Left ventricle myocardium inferior (tissue), 1 donor: Measurements from ENCODE around the gene UBR3. TPM values are rescaled to one million over a fixed set of nuclear protein-coding genes. Genes with fewer than 3 reads are reported as not detected.
"Not testable (repeated sequence)": the region's sequence is repeated elsewhere in the genome, so short reads cannot be mapped to it uniquely, and the experiment has no call there.

Experiments used
- DNase-seq: peaks from one replicate; pipeline ENCODE4 v3.0.0-alpha.2; 2020
- H3K27ac ChIP-seq: fragments of 200-600 bp; replicated peaks from 2 replicates; pipeline ENCODE4 v1.8.0; 2021
- H3K27me3 ChIP-seq: fragments of 200-600 bp; 2 replicates; pipeline ENCODE4 v1.8.0; 2021; ENCODE audit warnings: low read depth
- H3K36me3 ChIP-seq: fragments of 200-600 bp; 2 replicates; pipeline ENCODE4 v1.8.0; 2021
- H3K4me1 ChIP-seq: fragments of 200-600 bp; 2 replicates; pipeline ENCODE4 v1.8.0; 2021
- H3K4me3 ChIP-seq: fragments of 200-600 bp; 2 replicates; pipeline ENCODE4 v1.8.0; 2021; ENCODE audit warnings: mild to moderate bottlenecking, moderate library complexity
- H3K9me3 ChIP-seq: fragments of 200-600 bp; replicated peaks from 2 replicates; pipeline ENCODE4 v1.8.0; 2021
- intact Hi-C: fragments of 100-400 bp; cut with micrococcal nuclease; formaldehyde crosslinking; loops from one replicate; pipeline ENCODE4 v1.11.0; 2022
- total RNA-seq: library from RNA; stranded (reverse); fragmentation: NEBNext Ultra II Directional; extraction: Animal tissue kit (Norgen Biotek cat#: 25700); gene quantifications from one replicate; pipeline ENCODE4 v1.2.1, GENCODE V29; 2021
- TF ChIP-seq, protein P1 (sequence below): fragments of 200-600 bp; IDR thresholded peaks from 2 replicates; pipeline ENCODE4 v1.8.0; 2021; ENCODE audit warnings: antibody characterized with exemption, mild to moderate bottlenecking, borderline replicate concordance
- donor health status: DM: no; HTN: yes; CAD: no; lungs with severe emphysema.

UBR3 gene
- total RNA-seq, 1 donor from 2014 or later: 99.5 TPM

DNA sequence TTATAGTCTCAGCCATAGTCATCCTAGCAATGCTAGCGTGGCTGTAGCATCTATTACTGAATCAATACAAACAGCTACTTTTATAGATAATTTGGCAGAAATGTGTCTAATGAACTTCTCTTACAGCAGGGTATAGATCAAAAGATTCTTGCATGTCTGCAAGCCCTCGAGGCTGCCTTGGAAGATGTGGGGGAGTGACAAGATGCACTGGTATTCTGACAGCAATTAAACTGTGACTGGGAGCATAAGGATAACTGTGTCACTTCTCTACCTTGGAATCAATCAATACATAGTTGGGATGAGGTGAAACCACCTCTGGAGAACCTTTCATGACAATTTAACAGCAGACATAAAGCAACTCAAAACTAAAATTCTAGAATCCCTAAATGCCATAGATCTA lies 291.4 kb downstream of the UBR3 start:
- intact Hi-C loops: no loop called here
- Histone ChIP-seq H3K27ac (no peak overlapping the region), H3K36me3 (no peaks in the 10 kb centered on the region), H3K4me1 (no peaks in the 10 kb centered on the region), H3K9me3 (peaks cover 12% of the 10 kb centered on the region), H3K27me3 (no peaks in the 10 kb centered on the region), H3K4me3 (no peak overlapping the region)
- TF ChIP-seq, protein P1, sequence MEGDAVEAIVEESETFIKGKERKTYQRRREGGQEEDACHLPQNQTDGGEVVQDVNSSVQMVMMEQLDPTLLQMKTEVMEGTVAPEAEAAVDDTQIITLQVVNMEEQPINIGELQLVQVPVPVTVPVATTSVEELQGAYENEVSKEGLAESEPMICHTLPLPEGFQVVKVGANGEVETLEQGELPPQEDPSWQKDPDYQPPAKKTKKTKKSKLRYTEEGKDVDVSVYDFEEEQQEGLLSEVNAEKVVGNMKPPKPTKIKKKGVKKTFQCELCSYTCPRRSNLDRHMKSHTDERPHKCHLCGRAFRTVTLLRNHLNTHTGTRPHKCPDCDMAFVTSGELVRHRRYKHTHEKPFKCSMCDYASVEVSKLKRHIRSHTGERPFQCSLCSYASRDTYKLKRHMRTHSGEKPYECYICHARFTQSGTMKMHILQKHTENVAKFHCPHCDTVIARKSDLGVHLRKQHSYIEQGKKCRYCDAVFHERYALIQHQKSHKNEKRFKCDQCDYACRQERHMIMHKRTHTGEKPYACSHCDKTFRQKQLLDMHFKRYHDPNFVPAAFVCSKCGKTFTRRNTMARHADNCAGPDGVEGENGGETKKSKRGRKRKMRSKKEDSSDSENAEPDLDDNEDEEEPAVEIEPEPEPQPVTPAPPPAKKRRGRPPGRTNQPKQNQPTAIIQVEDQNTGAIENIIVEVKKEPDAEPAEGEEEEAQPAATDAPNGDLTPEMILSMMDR: no peak
- DNase-seq: no peak

DNA sequence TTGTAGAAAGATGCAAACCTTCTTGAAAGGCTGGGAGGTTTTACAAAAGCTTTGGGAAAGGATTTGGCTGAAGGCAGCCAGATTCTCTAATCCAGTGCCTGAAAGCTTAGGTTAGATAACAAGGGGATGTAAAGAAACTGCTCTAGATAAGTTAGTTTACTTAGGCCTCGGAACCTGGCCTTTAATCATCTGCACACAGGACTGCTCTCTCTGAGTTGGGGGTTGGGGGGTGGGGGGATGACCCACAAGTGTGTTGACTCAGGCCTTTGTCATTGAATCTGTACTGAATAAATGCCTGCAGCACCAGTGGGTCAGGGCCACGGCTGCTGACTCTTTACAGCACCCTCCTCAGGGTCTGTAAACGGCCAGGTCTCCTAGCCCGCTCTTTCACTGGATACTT lies 292.1 kb downstream of the UBR3 start:
- H3K4me1 ChIP-seq, DNase-seq, intact Hi-C loops, H3K27ac ChIP-seq, H3K36me3 ChIP-seq, H3K27me3 ChIP-seq, H3K4me3 ChIP-seq: not testable (repeated sequence)
- peaks cover 12% of the 10 kb centered on the region for H3K9me3 ChIP-seq

DNA sequence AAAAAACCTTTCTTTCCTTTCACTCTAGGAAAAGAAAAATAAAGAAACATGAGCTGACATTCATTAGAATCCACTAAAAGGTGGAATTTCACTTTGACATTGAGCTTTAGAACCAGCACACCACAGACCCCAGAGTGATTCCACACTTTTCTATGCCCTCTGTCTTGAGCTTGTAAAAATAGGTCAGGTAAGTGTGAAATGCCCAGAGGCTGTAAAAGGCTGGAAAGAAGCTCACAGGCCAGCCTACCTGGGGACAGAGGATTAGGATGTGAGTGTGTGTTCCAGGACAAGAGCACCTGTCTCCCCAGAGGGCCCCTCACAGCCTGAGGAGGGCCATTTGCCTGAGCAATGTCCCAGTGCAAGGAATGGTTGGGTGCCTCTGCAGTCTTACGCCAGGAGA lies 294.4 kb downstream of the UBR3 start:
- no peaks in the 10 kb centered on the region for H3K4me1 ChIP-seq
- intact Hi-C loops: no loop called here
- no peaks in the 10 kb centered on the region for H3K9me3 ChIP-seq
- no peak overlapping the region for H3K4me3 ChIP-seq
- no peak overlapping the region for H3K27ac ChIP-seq
- H3K27me3 ChIP-seq: peaks cover 5% of the 10 kb centered on the region
- TF ChIP-seq, protein P1: no peak
- H3K36me3 ChIP-seq: no peaks in the 10 kb centered on the region
- DNase-seq: no peak

DNA sequence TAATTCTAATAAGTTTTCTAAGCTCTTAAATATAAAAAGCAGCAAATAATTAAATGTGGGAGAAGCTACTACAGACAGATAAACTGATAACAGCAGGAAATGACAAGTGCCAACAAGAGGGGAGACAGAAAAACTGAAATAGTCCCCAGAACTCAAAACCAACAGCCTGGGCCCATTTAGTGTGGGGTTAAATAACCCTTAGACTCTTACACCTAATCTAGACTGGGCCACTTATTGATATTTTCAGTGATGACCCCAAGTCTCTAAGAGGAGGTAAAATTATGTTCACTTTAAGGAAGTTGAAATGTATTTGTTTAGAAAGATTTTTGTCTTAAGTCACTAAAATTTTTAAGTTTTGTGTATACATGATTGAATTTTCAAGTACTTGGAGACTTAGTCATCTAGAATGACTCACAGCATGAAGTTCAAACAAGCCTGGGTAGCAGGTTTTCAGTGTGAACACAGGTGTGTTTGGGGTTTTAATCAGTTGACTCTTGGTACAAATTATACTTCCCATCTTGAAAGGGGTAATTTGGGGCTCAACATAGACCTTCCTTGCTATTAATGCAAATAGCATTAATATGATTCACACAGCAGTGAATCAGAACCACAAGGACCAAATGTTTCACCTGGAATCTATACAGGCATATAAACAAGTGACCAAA lies 295.8 kb downstream of the UBR3 start:
- intact Hi-C loops: no loop called here
- Histone ChIP-seq H3K4me1 (no peaks in the 10 kb centered on the region), H3K4me3 (no peak overlapping the region), H3K27me3 (peaks cover 7% of the 10 kb centered on the region), H3K9me3 (no peaks in the 10 kb centered on the region), H3K36me3 (no peaks in the 10 kb centered on the region), H3K27ac (no peak overlapping the region)
- TF ChIP-seq, protein P1: no peak
- no peak for DNase-seq

DNA sequence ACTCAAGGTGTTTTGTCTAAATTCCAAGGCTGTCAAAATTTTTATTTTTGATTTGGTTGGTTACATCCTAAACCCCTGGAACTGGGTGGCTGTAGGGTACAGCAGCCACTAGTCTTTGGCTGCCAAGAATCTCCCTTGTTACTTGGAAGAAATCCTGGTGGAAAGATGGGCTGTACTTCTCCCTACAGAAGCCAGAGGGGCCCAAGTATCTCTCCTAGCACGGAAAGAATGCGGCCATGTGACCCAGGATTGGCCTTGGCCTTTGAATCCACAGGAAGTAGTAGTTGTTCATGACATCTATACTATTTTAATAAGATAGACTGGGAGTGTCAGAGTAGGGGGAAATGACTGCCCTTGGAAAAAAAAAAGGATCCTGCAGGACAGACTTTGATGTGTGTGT lies 296.3 kb downstream of the UBR3 start:
- DNase-seq: no peak
- Histone ChIP-seq H3K27ac (no peak overlapping the region), H3K4me1 (no peaks in the 10 kb centered on the region), H3K9me3 (no peaks in the 10 kb centered on the region), H3K27me3 (peaks cover 7% of the 10 kb centered on the region), H3K36me3 (no peaks in the 10 kb centered on the region), H3K4me3 (no peak overlapping the region)
- TF ChIP-seq, protein P1: no peak
- intact Hi-C loops: no loop called here

DNA sequence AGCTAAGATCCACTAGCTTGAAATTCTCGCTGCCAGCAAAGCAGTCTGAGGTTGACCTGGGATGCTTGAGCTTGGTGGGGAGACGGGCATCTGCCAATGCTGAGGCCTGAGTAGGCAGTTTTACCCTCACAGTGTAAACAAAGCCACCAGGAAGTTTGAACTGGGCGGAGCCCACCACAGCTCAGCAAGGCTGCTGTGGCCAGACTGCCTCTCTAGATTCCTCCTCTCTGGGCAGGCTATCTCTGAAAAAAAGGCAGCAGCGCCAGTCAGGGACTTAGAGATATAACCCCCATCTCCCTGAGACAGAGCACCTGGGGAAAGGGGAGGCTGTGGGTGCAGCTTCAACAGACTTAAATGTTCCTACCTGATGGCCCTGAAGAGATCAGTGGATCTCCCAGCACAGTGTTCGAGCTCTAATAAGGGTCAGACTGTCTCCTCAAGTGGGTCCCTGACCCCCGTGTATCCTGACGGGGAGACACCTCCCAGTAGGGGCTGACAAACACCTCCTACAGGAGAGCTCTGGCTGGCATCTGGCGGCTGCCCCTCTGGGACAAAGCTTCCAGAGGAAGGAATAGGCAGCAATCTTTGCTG lies 299.0 kb downstream of the UBR3 start:
- H3K27ac ChIP-seq, H3K27me3 ChIP-seq, DNase-seq, H3K4me1 ChIP-seq, intact Hi-C loops, H3K36me3 ChIP-seq, H3K4me3 ChIP-seq: not testable (repeated sequence)
- peaks cover 11% of the 10 kb centered on the region for H3K9me3 ChIP-seq

Other genes starting within 250 kb of the UBR3 start
- gene PPIG, start 243.1 kb upstream of the UBR3 start, total RNA-seq: 38.0 TPM
- gene CFAP210, start 133.0 kb upstream of the UBR3 start, total RNA-seq: not detected
- 3.2 TPM for gene PHOSPHO2, start 133.0 kb upstream of the UBR3 start, total RNA-seq
- 10.4 TPM for gene KLHL23, start 93.6 kb upstream of the UBR3 start, total RNA-seq
- gene SSB, start 28.6 kb upstream of the UBR3 start, total RNA-seq: 54.8 TPM
- 60.4 TPM for gene METTL5, start 2.5 kb upstream of the UBR3 start, total RNA-seq